ENCODE measurements around the gene KCNN1.

KCNN1 gene

GRCh38 chr19:18049385-18049784, 82.5 kb downstream of the KCNN1 start:
- TF ChIP-seq REST (IDR thresholded peaks at IDR 0.05; ENCODE audit: insufficient replicate concordance, low read depth) = no peak
- no peak; the same call in 1 of the 2 replicates for TF ChIP-seq SPI1 (IDR thresholded peaks at IDR 0.05; ENCODE audit: borderline replicate concordance, low read depth)
- TF ChIP-seq GABPA (IDR thresholded peaks at IDR 0.05; ENCODE audit: low read depth) = no peak
- TF ChIP-seq CTCF (IDR thresholded peaks at IDR 0.05; ENCODE audit: insufficient read depth, low read length) = no peak
- no peak for DNase-seq (ENCODE audit: low read depth in 1 of 2, low spot score in 1 of 2)
- no peak overlapping the region for H3K4me3 ChIP-seq (replicated peaks; ENCODE audit: insufficient read depth, low read length)
- no peaks in the 10 kb centered on the region for H3K27me3 ChIP-seq (ENCODE audit: insufficient read depth, poor library complexity, severe bottlenecking)
- no peak overlapping the region for H3K27ac ChIP-seq (replicated peaks)
